ENCODE data around the gene RBM38. TPM values are rescaled to one million over a fixed set of nuclear protein-coding genes. Genes with fewer than 3 reads are reported as not detected.

Gene RBM38
- total RNA-seq, 1 donor from 2014 or later, result 33.4 TPM

- Mint-ChIP-seq H3K9me3 (no peaks in the 10 kb centered on the region), H3K27ac (ENCODE audit: unreplicated experiment) (no peak overlapping the region), H3K36me3 (ENCODE audit: low read depth) (peaks cover 3% of the 10 kb centered on the region), H3K27me3 (ENCODE audit: low read depth) (no peaks in the 10 kb centered on the region), H3K4me1 (peaks cover 10% of the 10 kb centered on the region), H3K4me3 (no peak overlapping the region)
- no peak for DNase-seq (ENCODE audit: low read depth, low spot score)
- no peak for TF ChIP-seq CTCF (conservative IDR thresholded peaks at IDR 0.05)
Observed at GRCh38 chr20:57413986-57414385, 22.8 kb downstream of the RBM38 start.

DNA sequence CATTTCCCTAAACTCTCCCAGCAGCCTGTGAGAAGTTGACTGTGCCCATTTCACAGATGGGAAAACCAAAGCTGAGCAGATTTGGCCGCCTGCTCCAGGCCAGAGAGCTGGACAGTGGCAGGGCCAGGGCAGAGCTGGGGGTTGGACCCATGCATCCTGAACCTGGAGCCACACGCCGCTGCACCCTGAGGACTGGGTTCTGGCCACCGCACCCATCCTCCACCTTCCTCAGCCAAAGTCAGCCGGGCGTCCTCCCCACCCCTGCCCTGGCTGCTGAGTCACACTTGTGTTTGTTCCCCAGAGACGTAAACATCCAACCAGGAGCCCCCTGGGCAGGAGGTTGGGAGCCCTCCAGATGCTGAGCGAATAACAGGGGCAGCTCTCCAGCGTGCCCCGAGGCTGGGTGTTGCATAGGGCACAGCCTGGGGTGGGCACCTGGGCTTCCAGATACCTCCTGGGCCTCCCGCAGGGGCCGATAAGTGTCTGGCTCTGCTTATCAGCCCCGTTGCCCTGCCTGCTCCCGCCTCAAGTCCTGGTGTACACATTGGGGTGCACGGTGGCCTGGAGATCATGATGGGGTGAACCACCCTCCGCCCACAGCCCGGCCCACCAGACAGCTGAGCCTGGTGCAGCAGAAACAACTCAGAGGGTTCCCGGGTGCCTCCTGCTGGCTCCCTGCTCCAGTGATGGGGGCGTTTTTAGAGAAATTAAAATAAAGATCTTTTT is 23.8 kb downstream of the RBM38 start:
- Mint-ChIP-seq H3K9me3 (no peaks in the 10 kb centered on the region), H3K27me3 (ENCODE audit: low read depth) (no peaks in the 10 kb centered on the region), H3K36me3 (ENCODE audit: low read depth) (peaks cover 3% of the 10 kb centered on the region), H3K4me3 (no peak overlapping the region), H3K4me1 (peaks cover 4% of the 10 kb centered on the region), H3K27ac (ENCODE audit: unreplicated experiment) (no peak overlapping the region)
- TF ChIP-seq CTCF (conservative IDR thresholded peaks at IDR 0.05), result no peak
- DNase-seq (ENCODE audit: low read depth, low spot score), result no peak

GRCh38 chr20:57415771-57416170 is 24.6 kb downstream of the RBM38 start:
- no peak for DNase-seq (ENCODE audit: low read depth, low spot score)
- Mint-ChIP-seq H3K27ac (ENCODE audit: unreplicated experiment) (peak overlapping the region; percentile 53), H3K9me3 (no peaks in the 10 kb centered on the region), H3K4me1 (peaks cover 3% of the 10 kb centered on the region), H3K4me3 (no peak overlapping the region), H3K36me3 (ENCODE audit: low read depth) (peaks cover 3% of the 10 kb centered on the region), H3K27me3 (ENCODE audit: low read depth) (no peaks in the 10 kb centered on the region)
- no peak for TF ChIP-seq CTCF (conservative IDR thresholded peaks at IDR 0.05)

GRCh38 chr20:57416296-57417022 is 25.3 kb downstream of the RBM38 start:
- DNase-seq (ENCODE audit: low read depth, low spot score), result no peak
- Mint-ChIP-seq H3K4me3 (no peak overlapping the region), H3K4me1 (peaks cover 3% of the 10 kb centered on the region), H3K27ac (ENCODE audit: unreplicated experiment) (peak overlapping the region; percentile 53), H3K9me3 (no peaks in the 10 kb centered on the region), H3K36me3 (ENCODE audit: low read depth) (no peaks in the 10 kb centered on the region), H3K27me3 (ENCODE audit: low read depth) (no peaks in the 10 kb centered on the region)
- TF ChIP-seq CTCF (conservative IDR thresholded peaks at IDR 0.05), result no peak

DNA sequence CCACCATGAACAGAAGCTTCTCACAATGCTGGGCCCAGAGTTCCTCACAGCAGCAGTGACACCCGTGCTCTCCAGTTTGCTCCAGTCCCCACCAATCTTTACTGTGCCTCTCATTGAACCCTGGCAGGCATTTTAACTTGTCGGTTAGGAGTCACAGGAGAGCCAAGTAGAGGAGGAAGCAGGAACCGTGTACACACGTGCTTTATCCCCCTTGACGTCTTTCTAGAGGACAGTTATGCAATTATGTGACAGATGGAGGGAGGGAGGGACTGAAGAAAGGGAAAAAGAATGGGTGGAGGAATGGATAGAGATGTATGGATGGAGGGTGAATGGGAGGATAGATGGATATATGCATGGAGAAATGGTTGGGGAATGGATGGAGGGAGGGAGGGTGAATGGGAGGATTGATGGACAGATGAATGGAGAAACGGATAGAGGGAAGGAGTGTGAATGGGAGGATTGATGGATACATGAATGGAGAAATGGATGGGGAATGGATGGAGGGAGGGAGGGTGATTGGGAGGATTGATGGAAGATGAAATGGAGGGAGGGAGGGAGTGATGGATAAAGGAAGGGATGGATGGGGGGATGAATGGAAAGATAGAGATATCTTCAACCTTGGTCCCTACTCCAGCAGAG is 26.0 kb downstream of the RBM38 start:
- Mint-ChIP-seq H3K4me1 (peaks cover 3% of the 10 kb centered on the region), H3K9me3 (no peaks in the 10 kb centered on the region)

More for the DNA sequence above, 26.0 kb downstream of the RBM38 start:
- DNase-seq (ENCODE audit: low read depth, low spot score), result no peak
- TF ChIP-seq CTCF (conservative IDR thresholded peaks at IDR 0.05), result no peak
- Mint-ChIP-seq H3K36me3 (ENCODE audit: low read depth) (no peaks in the 10 kb centered on the region), H3K4me3 (no peak overlapping the region), H3K27ac (ENCODE audit: unreplicated experiment) (no peak overlapping the region), H3K27me3 (ENCODE audit: low read depth) (no peaks in the 10 kb centered on the region)
